ENCODE data around the gene ICE2.

ICE2 gene

GRCh38 chr15:60386615-60387014 is 92.3 kb downstream of the ICE2 start:
- no peak for DNase-seq

- DNase-seq = no peak
Observed at GRCh38 chr15:60385620-60386552, 93.1 kb downstream of the ICE2 start.

GRCh38 chr15:60384526-60385126 is 94.3 kb downstream of the ICE2 start:
- DNase-seq = no peak

GRCh38 chr15:60384053-60384452 is 94.9 kb downstream of the ICE2 start:
- no peak for DNase-seq

GRCh38 chr15:60382773-60383674 is 95.9 kb downstream of the ICE2 start:
- DNase-seq = no peak

GRCh38 chr15:60381148-60381788 is 97.7 kb downstream of the ICE2 start:
- no peak for DNase-seq

- DNase-seq = no peak
Observed at GRCh38 chr15:60379525-60380274, 99.2 kb downstream of the ICE2 start.

- no peak for DNase-seq
Observed at GRCh38 chr15:60379185-60379524, 99.8 kb downstream of the ICE2 start.

GRCh38 chr15:60376677-60377095 is 102.3 kb downstream of the ICE2 start:
- DNase-seq = no peak

- DNase-seq = no peak
Observed at GRCh38 chr15:60375306-60375705, 103.6 kb downstream of the ICE2 start.

- no peak for DNase-seq
Observed at GRCh38 chr15:60374628-60375081, 104.3 kb downstream of the ICE2 start.

GRCh38 chr15:60374209-60374608 is 104.7 kb downstream of the ICE2 start:
- DNase-seq = no peak

GRCh38 chr15:60373745-60374144 is 105.2 kb downstream of the ICE2 start:
- no peak for DNase-seq

GRCh38 chr15:60373327-60373726 is 105.6 kb downstream of the ICE2 start:
- no peak for DNase-seq

GRCh38 chr15:60372756-60373155 is 106.2 kb downstream of the ICE2 start:
- DNase-seq = no peak

- DNase-seq = no peak
Observed at GRCh38 chr15:60372227-60372626, 106.7 kb downstream of the ICE2 start.

- DNase-seq = no peak
Observed at GRCh38 chr15:60371175-60372051, 107.5 kb downstream of the ICE2 start.

GRCh38 chr15:60370869-60371136 is 108.1 kb downstream of the ICE2 start:
- DNase-seq = no peak

- no peak for DNase-seq
Observed at GRCh38 chr15:60370105-60370868, 108.7 kb downstream of the ICE2 start.

GRCh38 chr15:60369696-60370095 is 109.2 kb downstream of the ICE2 start:
- no peak for DNase-seq
